ENCODE results near the gene TMPRSS3.

TMPRSS3 gene

GRCh38 chr21:42388740-42389448 lies 7.0 kb downstream of the TMPRSS3 start:
- DNase-seq (ENCODE audit: low spot score), result no peak

GRCh38 chr21:42387843-42388340 lies 8.0 kb downstream of the TMPRSS3 start:
- DNase-seq (ENCODE audit: low spot score), result no peak

- no peak for DNase-seq (ENCODE audit: low spot score)
These were observed 8.7 kb downstream of the TMPRSS3 start for GRCh38 chr21:42387164-42387563.

GRCh38 chr21:42386034-42386591 lies 9.7 kb downstream of the TMPRSS3 start:
- no peak for DNase-seq (ENCODE audit: low spot score)

GRCh38 chr21:42385619-42386018 lies 10.2 kb downstream of the TMPRSS3 start:
- DNase-seq (ENCODE audit: low spot score), result no peak

- no peak for DNase-seq (ENCODE audit: low spot score)
These were observed 10.9 kb downstream of the TMPRSS3 start for GRCh38 chr21:42384989-42385388.

- no peak for DNase-seq (ENCODE audit: low spot score)
These were observed 11.5 kb downstream of the TMPRSS3 start for GRCh38 chr21:42384156-42384945.

GRCh38 chr21:42383331-42383730 lies 12.5 kb downstream of the TMPRSS3 start:
- DNase-seq (ENCODE audit: low spot score), result no peak

- no peak for DNase-seq (ENCODE audit: low spot score)
These were observed 12.9 kb downstream of the TMPRSS3 start for GRCh38 chr21:42382915-42383314.

- no peak for DNase-seq (ENCODE audit: low spot score)
These were observed 14.4 kb downstream of the TMPRSS3 start for GRCh38 chr21:42381347-42381984.

GRCh38 chr21:42379426-42380215 lies 16.2 kb downstream of the TMPRSS3 start:
- no peak for DNase-seq (ENCODE audit: low spot score)

- DNase-seq (ENCODE audit: low spot score), result no peak
These were observed 17.4 kb downstream of the TMPRSS3 start for GRCh38 chr21:42378418-42378817.

GRCh38 chr21:42377951-42378340 lies 17.9 kb downstream of the TMPRSS3 start:
- DNase-seq (ENCODE audit: low spot score), result no peak

GRCh38 chr21:42377211-42377950 lies 18.5 kb downstream of the TMPRSS3 start:
- DNase-seq (ENCODE audit: low spot score), result no peak

- no peak for DNase-seq (ENCODE audit: low spot score)
These were observed 19.4 kb downstream of the TMPRSS3 start for GRCh38 chr21:42376338-42376982.

GRCh38 chr21:42375966-42376337 lies 19.9 kb downstream of the TMPRSS3 start:
- no peak for DNase-seq (ENCODE audit: low spot score)

GRCh38 chr21:42375506-42375905 lies 20.3 kb downstream of the TMPRSS3 start:
- no peak for DNase-seq (ENCODE audit: low spot score)

- DNase-seq (ENCODE audit: low spot score), result no peak
These were observed 20.9 kb downstream of the TMPRSS3 start for GRCh38 chr21:42374864-42375499.

GRCh38 chr21:42374457-42374856 lies 21.4 kb downstream of the TMPRSS3 start:
- DNase-seq (ENCODE audit: low spot score), result no peak

GRCh38 chr21:42373908-42374455 lies 21.9 kb downstream of the TMPRSS3 start:
- DNase-seq (ENCODE audit: low spot score), result no peak
